Omental fat pad (tissue), 4 donors: ENCODE results near the gene PTGES. TPM values are rescaled to one million over a fixed set of nuclear protein-coding genes. Genes with fewer than 3 reads are reported as not detected.
A peak's percentile ranks its signal among the peaks of the same experiment; 100 is the strongest.
"Not testable (repeated sequence)": the region's sequence is repeated elsewhere in the genome, so short reads cannot be mapped to it uniquely, and the experiment has no call there.

Experiments
- ATAC-seq: fragments of 150-250 bp; one replicate; pipeline ENCODE4 v1.9.1; 2016; ENCODE audit warnings: mild to moderate bottlenecking, moderate library complexity; ENCODE audit not compliant: low FRiP score
- DNase-seq: peaks from one replicate; pipeline ENCODE4 v3.0.0-alpha.2; 2019; ENCODE audit warnings: low spot score
- total RNA-seq, 4 donors: library from RNA; depleted of rRNA; stranded (reverse); fragments of >200 nt; gene quantifications; one replicate each; pipeline ENCODE4 v1.1.0, GENCODE V29; 2016
- TF ChIP-seq, protein P1 (sequence below), 3 donors: fragments of 450-650 bp; IDR thresholded peaks; one replicate each; pipeline ENCODE4 v1.5.1; 2016 to 2017; ENCODE audit warnings: antibody characterized with exemption in 3 of 3, mild to moderate bottlenecking in 3 of 3, moderate library complexity in 2 of 3

Gene PTGES
- total RNA-seq, 4 donors from 2014 or later = 4.2 to 12.4 (median 8.9) TPM

DNA sequence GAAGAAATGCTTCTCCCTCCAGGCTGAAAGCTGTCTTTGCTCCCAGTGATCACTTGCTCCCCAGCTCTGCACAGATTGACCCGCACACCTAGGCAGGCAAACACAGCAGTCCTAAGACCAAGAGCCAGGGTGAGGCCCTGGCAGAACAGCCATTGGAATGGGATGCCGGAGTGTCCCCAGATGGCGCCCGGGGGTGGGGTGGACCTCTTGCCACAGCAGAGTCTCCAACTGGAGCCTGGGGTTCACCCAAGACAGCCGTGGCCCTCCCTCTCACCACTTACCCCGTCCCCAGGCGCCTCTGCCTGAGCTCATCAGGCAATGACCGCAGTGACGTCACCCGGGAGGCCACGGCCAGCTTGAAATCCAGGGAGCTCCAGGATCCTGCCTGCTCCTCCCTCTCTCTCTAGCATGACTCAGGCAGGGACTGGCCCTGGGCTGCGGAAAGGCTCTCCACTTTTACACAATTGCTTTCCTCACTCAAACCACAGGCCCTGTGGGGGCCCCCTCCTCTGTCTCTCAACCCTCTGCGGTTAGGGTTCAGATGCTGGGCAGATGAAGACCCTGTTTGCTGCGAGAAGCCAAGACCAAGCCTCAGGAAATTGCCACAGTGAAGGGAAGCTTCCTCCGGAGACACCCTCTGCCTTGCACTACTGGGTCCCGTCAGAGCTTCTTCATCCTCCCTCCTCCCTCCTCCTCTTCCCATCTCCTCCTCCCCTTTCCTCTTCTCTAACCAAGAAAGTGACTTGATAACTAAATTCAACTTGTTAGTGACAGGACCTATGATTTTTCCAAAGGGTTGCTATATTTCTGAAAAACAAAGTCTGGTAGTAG is 24.3 kb upstream of the PTGES start:
- TF ChIP-seq, protein P1, sequence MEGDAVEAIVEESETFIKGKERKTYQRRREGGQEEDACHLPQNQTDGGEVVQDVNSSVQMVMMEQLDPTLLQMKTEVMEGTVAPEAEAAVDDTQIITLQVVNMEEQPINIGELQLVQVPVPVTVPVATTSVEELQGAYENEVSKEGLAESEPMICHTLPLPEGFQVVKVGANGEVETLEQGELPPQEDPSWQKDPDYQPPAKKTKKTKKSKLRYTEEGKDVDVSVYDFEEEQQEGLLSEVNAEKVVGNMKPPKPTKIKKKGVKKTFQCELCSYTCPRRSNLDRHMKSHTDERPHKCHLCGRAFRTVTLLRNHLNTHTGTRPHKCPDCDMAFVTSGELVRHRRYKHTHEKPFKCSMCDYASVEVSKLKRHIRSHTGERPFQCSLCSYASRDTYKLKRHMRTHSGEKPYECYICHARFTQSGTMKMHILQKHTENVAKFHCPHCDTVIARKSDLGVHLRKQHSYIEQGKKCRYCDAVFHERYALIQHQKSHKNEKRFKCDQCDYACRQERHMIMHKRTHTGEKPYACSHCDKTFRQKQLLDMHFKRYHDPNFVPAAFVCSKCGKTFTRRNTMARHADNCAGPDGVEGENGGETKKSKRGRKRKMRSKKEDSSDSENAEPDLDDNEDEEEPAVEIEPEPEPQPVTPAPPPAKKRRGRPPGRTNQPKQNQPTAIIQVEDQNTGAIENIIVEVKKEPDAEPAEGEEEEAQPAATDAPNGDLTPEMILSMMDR (IDR thresholded peaks at IDR 0.05) = no peak
- ATAC-seq = peak; percentile 95
- peak; percentile 92 for DNase-seq

DNA sequence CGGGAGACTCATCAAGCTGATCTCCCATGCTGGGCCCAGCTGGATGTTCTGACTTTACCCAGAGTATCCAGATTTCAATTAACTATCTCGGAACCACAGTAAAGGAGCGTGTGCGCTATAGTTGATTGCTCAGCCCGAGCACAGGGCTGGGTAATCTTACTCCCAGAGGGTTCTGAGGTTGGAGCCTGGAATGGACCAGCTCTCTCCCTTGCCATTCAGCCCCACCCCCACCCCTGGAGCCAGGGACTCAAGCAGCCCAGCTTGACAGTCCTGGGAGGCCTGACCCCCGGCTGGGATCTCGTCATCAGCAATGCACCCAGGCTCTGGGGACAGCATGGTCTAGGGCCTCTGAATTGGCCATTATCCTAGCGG is 23.7 kb upstream of the PTGES start:
- DNase-seq (no peak), ATAC-seq (no peak)
- TF ChIP-seq, protein P1 (IDR thresholded peaks at IDR 0.05) = no peak

DNA sequence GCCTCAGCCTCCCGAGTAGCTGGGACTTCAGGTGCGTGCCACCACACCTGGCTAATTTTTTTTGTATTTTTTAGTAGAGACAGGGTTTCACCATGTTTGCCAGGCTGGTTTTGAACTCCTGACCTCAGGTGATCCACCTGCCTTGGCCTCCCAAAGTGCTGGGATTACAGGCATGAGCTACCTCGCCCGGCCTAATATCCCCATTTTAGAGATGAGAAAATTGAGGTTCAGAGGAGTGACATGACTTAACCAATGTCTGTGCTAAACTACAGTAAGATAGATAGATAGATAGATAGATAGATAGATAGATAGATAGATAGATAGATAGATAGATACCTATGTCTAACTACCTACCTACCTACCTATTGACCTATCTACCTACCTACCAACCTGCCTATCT is 23.3 kb upstream of the PTGES start:
- not testable (repeated sequence) for DNase-seq, ATAC-seq

DNA sequence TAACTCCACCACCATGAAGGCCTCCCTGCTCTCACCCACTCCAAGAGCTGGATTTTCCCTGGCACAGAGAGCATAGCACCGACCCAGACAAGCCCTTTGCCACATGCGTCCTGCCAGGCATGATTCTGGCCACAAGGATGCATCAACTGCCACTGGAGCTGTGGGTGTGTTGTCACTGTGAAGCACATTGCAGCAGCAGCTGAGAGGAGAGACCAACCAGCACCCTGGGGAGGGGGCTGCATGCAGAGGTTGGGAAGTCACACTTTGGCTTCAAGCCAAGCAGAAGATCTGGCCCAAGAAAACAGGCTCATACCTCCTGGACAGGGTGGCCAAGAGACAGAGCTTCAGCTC is 22.6 kb upstream of the PTGES start:
- no peak for ATAC-seq
- TF ChIP-seq, protein P1 (IDR thresholded peaks at IDR 0.05) = no peak
- DNase-seq = no peak

DNA sequence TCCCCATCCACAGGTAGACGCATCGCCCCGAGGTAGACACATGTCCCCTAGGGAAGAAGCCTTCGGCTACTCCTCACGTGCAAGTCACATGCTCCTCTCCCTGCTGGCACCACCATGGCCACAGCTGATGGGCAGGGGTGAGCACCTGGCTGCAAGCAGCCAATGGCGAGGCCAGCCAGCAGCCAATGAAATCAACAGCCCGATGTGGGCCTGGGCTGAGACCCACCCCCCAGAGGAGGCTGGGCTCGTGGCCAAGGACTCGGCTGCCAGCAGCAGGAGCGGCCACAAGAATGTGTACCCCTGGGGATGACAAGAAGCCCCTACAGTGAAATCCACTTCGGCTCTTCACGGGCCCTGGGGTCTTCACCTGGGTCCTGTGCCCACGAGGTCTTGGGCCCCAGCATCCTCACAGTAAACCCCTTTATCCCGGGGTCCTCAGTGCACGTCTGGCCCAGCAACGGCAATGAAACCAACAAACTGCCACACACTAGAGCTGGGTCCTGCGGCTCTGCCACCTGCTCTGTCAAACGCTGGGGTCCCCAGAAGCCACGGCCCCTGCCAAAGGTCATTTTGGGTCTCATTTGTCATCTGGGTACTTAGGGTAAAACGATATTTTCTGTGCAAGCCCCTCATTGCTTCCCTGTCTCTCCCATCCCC is 22.1 kb upstream of the PTGES start:
- TF ChIP-seq, protein P1 (IDR thresholded peaks at IDR 0.05) = no peak
- ATAC-seq = no peak

DNA sequence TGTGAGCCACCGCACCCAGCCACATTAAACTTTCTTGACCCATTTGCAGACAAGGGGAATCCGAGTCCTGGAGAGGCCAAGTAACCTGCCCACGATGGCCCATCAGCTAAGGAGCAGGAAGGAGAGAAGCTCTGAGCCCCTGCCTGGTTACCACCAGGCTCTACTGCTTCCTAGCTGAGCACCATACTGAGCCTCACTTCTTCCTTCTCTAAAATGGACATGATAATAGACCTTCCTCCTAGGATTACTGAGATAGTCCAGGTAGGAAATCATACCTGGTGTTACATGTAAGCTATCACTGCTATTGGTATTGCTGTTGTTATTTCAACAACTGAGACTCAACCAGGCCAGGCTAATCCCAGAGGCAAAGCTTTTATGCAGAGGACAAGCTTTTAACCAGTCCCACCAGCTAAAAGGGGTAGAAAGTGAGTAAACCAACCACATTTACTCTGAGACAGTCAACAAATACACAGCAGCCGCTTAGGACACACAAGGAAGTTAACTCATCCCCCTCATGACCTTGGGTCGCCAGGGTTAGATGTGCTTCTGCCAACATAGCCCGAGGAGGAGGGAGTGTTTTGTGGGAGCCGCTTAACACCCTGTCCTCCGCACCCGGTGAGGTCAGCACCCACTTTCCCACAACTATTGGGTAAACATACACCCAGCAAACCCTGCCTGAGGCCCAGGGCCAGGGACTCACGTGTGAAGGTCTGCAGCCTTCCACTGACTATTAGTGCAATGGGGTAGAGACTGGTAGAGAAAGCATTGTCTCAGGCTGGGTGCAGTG is 20.6 kb upstream of the PTGES start:
- TF ChIP-seq, protein P1 (IDR thresholded peaks at IDR 0.05) = no peak
- no peak for ATAC-seq
- DNase-seq = no peak

More for the DNA sequence above, 22.1 kb upstream of the PTGES start:
- no peak for DNase-seq

DNA sequence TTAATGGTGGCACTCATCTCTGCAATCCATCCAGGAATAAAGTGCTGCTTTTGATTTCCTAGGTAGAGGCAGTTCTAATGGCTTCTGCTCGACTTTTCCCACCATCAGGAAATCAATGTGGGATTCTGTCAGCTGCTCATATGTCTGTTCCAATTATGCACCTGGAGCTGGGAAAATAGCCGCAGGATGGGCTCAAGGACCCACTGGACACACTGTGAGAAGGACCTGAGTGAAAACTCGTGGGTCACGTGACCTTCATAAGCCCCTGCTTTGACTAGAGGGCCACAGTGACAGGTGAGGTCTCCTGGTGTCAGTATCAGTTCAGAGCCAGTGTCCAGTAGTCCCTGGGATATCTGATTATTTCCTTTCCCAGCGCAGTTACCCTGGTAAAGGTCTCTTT is 17.9 kb upstream of the PTGES start:
- no peak for DNase-seq
- no peak for ATAC-seq
- TF ChIP-seq, protein P1 (IDR thresholded peaks at IDR 0.05) = no peak
